HG02981 (cell line): Measurements from ENCODE around the gene KIF26B.
"Not testable (repeated sequence)": the region's sequence is repeated elsewhere in the genome, so short reads cannot be mapped to it uniquely, and the experiment has no call there.

Experiments used
- ATAC-seq: cut with Tn5 transposase; IDR thresholded peaks from one replicate; pipeline ENCODE4 v1.9.1; 2021; ENCODE audit warnings: mild to moderate bottlenecking, moderate library complexity; ENCODE audit not compliant: unreplicated experiment

The KIF26B gene

DNA sequence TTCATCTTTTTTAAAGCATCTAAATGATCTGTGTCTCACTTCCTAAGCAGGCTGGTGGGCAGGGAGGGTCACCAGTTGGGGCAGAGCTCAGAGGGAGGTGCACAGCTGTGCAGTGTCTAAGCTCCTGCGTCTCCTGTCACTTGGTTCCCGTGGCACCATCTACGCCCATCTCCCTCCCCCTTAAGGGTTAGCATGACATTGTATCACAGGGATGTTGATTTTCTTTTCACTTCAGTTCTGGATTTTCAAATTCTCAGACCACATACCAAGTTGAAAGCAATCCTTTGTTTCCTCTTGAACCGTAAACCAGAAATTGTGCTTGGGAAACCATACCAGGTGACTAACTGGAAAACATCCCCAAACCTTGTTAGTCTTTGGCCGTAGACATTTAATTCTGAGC is 187.0 kb downstream of the KIF26B start:
- ATAC-seq = no peak

DNA sequence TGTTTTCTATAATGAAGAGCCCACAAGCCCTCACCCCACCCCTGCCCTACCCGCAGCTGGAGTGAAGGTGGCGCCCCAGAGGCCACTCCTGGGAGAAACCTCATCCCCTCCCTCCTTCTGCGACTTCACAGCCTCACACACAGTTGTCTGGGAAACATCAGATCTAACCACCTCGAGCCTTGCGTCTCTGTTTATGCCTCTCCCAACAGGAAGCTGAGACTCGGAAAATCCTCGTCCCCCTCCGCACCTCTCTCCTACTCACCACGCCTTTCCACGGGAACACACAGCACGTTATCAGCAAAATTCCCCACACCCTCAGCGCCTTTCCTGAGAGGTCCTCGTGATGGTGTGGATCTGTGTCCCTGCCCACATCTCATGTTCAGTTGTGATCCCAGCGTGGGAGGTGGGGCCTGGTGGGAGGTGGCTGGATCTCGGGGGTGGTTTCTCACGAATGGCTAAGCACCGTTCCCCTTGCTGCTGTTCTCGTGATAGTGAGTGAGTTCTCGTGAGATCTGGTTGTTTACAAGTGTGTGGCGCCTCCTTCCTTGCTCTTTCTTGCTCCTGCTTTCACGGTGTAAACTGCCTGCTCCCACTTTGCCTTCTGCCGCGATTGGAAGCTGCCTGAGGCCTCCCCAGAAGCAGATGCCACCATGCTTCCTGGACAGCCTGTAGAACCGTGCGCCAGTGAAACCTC is 190.6 kb downstream of the KIF26B start:
- ATAC-seq = no peak

DNA sequence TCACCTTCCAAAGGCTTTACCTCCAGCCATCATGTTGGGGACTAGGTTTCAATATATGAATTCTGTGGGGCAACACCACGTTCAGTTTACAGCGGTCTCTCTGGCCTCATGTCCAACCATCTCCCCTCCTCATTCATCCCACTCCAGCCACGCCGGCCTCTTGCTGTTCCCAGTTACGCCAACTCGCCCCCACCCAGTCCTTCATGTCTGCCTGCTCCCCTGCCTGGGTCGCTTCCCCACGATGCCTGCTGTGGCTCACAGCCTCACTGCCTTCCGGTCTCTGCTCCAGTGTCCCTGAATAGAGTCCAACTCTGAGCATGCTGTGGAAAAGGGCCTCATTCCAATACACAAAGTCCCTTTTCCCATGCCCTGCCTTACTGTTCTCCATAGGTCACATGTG is 193.8 kb downstream of the KIF26B start:
- no peak for ATAC-seq

DNA sequence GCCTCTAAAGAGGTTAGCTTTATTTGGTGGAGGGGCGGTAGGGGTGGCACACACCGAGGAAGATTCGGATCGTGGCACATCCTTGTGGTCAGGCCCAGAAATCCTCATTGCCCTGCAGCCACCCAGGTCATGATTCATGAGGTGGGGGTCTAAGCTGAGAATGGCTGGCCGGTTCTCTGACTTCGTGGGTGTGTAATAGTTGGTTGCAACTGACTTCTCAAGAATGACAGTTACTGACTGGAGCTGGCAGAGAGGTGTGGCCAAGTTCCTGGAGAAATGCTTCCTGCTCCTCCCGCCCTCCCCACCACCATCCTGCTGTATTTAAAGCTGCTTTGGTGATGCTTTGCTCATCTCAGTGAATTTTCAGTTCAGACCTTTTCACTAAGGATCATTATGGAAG is 198.6 kb downstream of the KIF26B start:
- no peak for ATAC-seq

DNA sequence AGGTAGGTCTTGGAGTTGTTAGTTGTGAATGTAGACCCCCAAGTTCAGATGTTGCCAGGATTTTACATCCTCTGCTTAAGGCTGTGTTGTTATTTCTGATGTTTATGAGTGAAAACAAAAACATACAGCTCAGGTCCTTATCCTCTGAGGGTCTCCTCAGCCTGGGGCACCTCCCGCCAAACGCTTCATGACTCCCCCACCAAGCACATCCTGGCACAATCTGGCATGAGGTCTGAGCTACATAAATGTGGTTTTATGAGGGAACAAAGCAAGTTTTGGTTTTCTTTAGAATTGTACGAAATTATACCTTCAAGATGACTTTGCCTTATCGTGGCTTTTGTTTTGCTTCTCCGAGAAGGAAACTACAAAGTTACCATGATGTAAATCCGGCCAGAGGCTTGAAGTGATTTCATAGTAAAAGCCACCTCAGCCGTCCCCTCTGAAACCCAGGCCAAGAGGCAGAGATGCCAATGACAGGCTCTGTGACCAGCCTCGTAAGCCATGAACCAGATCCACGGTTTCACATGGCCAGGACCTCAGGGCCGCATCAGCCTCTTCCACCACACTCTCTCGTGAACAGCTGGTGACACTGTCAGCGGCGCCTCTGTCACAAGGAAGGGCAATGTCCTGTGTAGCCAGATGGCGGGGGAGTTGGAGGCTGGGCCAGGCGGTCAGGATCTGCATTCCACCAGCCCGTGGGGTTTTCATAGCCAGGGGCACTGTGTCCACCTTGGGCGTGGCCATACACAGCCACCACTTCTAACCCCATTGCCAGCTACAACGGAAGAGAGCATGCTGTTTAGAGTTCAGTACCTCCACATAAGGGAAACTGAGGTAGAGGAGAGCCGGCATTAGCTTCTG is 199.4 kb downstream of the KIF26B start:
- no peak for ATAC-seq

DNA sequence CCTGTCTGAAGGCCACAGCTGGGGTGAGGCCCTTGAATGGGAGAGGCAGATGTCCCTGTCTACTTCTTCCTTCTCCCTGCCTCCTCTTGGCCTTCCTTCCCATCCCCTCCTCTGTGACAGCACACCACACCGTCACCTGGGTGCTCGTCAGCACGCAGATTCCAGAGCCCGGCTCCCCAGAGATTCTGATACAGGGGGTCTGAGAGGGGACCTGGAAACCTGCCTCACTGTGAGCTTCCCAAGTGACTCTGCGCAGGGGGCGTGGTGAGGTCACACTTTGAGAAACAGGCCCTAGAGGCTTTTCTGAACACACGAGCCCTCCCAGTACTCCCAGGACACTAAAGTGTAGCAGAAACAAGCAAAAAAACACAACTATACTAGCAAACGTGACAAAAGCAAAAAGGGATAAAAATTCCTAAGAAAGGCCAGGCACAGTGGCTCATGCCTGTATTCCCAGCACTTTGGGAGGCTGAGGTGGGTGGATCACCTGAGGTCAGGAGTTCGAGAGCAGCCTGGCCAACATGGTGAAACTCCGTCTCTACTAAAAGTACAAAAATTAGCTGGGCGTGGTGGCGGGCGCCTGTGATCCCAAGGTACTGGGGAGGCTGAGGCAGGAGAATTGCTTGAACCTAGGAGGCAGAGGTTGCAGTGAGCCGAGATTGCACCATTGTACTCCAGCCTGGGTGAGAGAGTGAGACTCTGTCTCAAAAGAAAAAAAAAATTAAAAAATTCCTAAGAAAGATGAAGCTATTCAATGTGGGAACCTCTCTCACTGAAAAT is 201.3 kb downstream of the KIF26B start:
- ATAC-seq = not testable (repeated sequence)

DNA sequence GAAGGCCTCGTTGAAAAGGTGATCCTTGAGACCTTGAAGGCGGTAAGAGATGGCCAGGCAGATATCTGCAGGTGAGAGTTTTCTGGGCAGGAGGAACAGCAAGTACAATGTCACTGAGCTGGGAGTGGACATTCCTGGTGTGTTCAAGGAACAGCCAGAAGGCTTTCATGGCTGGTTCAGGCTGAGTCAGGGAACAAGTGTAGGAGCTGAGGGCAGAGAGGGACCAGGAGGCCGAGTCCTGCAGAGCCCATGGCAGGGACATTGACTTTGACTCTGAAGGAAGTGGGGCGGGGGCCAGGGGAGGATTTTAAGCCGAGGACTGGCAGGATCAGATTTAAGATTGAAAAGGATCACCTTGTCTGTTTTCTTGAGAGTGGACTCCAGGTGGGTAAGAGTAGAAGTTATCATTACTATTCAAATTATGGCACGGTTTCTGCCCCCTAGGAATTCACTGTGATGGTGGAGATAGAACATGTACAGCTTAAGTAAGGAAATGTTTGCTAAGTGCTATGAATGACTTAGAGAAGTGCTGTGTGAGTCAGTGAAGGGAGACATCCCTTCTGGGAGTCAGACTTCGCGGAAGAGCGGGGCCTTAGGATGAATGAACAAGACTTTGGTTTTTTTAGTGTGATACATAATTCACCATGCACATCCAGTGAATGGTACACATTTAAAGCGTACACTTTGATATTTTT is 202.3 kb downstream of the KIF26B start:
- ATAC-seq = no peak

DNA sequence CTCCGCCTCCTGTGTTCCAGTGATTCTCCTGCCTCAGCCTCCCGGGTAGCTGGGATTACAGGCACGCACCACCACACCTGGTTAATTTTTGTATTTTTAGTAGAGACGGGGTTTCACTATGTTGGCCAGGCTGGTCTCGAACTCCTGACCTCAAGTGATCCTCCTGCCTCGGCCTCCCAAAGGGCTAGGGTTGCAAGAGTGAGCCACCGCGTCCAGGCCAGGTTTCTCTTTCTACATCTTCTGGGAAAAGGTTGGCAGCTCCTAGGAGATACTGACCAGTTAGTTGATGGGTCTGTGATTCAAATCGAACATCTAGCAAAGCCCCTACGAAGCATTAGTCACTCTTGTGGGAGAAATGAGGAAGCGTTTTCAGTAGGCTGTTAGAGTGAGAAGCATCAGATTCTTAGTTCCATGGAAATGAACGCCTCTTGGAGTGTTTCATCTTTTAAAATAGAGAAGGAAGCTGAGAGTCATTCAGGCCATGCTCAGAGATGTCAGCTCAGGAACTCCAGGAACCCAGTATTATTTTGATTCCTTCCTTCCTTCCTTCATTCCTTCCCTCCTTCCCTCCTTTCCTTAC is 204.4 kb downstream of the KIF26B start:
- not testable (repeated sequence) for ATAC-seq

DNA sequence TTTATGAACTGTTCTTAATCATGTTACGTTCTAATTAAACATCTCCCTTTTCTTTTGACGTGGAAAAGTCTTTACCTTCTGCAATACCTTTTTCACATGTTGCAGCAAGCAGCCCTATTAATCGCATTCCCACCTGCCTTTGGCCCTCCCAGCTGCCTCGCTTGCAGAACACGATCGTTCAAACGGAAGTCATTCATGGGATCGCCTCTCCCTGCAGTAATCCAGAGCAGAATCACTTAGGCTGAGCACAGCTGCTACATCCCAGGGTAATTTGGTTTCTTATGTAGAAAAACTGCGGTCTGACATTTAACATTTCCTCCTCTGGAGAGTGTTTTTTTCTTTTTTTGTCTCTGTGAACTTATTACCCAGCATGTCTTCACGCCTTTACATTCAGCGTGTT is 206.3 kb downstream of the KIF26B start:
- ATAC-seq = no peak

DNA sequence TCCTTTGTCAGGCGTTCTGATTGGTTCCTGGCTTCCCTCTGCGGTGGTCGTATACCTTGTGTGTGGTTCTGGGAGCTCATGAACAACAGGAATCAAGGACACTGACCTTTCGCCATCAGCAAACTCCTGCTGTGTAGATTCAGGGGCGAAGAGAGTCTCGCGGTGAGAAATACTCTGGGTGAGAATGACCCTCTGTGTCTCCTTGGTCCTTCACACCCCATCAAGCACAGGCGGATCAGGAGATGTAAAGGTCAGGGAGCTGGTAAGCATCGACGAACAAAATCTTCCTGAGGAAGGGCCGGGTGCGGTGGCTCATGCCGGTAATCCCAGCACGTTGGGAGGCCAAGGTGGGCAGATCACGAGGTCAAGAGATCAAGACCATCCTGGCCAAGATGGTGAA is 207.2 kb downstream of the KIF26B start:
- no peak for ATAC-seq

DNA sequence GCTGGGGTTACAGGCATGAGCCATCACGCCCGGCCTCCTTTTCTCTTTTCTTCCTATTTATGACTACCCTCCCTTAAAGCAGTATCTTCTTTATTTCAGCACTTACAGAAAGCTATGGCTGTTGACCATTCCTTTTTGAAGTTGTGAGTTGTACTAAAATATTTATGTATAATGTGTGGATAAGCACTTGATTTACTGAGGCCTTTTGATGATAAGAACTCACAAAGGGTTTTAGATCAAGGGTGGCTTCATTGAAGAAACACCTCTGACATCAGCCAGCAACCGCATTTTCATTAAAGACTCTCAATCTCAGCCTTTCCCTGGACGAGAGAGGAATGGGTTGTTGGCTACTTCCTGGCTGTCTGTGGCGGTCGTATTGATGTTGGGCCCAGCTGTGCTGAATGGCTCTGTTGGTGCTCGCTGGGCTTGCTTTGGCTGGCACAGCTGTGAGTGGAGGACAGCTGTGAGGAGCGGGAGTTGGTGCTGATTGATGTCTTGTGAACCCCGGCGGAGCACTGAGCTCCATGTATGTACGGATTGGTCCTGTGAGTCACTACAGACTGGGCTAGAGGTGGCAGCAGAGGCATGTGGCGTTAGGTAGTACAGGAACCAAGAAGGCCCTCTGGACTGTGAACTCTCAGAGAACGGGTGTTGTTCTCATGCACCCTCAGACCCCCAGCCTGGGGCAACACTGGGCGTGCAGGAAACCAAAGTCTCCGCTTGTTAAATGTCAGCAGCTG is 208.8 kb downstream of the KIF26B start:
- no peak for ATAC-seq

DNA sequence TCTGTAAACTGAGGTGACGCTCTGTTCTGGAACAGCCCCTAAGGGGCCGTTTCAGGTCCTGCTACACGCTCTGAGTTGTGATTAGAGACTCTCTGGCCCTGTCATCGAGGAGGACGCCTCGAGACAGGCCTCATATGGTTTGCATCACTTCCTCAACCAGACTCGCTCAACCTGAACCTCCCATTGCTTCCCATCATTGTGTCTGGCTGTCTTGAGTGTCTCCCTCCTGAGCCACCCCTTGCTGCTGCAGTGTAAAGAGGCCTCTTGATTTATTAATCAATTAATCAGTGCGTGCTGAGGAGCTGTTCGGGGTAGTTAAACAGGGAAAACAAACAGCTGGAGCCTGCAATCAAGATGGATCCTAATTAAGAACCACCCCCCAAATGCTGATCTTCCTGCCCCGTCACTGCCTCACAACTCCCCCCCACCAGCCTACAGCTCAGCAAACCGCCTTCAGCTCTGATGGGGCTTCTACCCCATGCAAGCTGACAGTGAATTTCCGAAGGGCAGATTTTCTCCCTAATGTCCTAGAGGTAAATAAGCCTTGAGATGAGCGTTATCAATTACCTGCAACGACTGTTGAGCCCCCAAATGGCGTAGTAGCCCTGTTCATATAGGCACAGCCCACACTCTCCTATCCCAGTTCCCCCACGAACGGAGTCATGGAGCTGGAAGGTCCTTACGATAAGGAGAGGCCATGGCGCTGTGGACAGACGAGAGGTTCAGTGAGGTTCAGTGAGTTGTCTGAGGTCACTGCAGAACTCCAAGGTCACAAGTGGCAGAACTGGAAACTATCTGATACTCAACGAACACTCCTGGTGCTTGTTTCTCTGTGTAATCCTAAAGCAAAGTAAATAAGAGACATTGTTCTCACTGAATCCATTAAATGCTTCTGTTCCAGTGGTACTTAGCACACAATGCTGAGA is 210.6 kb downstream of the KIF26B start:
- no peak for ATAC-seq

DNA sequence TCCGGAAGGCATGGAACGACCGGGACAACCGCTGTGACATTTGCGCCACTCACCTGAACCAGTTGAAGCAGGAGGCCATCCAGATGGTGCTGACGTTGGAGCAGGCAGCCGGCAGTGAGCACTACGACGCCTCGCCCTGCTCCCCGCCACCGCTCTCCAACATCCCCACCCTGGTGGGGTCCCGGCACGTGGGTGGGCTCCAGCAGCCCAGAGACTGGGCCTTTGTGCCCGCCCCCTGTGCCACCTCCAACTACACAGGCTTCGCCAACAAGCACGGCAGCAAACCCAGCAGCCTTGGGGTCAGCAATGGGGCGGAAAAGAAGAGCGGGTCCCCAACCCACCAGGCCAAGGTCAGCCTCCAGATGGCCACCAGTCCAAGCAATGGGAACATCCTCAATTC is 212.1 kb downstream of the KIF26B start:
- no peak for ATAC-seq

DNA sequence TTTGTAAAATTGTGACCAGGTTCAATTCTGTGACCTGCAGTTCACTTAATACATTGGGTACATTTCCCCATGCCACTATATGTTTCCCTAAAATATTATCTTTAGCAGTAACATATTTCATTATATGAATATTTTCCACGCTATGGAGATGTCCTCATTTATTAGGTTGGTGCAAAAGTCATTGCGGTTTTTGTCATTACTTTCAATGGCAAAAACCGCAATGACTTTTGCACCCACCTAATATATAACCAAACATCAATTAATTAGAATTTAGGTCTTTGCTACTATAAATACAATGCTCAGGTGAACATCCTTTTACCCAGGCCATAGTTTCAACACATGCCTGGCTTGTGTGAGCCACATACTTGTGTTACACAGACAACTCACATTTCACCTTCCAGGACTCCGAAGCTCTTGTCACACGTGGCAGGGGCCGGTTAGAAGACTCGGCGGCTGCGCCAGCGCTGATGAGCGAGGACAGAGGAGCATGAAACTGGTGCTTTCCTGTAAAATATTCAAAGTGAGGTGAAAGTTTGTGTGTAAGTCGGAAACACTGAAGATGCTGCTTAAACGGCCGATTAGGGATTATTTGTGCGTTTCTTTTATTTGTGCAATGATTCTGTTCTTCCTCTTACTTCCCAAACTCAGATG is 215.5 kb downstream of the KIF26B start:
- no peak for ATAC-seq

DNA sequence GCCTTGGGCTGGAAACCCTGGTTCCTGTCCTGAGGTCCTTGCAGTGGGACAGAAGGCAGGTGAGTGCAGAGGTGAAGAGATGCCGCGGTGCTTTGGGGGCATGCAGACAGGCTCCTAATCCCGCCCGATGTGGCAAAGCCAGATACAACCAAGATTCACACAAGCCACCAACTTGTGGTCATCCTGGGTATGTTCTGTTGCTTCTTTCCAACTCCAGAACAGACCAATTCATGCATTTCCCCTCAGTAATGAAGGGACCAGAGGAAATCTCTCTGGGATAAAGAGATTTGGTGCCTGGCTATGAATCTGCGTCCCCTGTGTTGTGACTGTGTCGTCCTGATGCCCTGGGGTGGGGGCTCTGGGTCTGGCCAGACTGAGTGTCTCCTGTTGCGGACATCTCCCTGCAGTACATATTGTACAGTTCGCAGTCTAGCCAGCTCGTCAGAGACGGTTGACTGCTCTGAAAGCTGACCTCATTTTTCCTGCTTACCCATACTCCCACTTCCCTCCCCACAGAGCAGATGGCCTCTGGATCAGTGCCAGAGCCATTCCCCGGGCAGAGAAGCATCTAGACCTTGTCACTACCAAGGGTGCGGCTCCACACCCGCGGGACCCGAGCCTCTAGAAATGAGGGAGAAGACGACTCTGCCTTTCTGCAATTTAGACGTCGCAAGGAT is 216.3 kb downstream of the KIF26B start:
- ATAC-seq = no peak

DNA sequence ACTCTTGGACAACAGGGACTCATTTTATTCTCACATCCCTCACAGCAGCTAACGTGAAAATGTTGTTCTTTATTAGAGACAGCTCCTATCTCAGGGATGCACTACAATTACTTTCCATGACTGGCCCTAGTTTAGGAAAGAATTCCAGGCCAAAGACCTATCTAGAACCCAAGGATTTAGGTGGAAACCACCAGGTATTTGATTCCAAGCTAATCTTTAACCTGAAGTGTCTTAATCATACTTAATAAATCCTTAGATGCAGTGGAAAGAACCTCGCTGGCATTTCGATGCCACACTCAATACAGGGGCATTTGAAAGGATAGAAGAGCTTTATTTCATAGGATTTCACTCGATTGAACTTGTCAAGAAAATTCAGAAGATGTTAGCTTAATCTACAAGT is 218.3 kb downstream of the KIF26B start:
- no peak for ATAC-seq

DNA sequence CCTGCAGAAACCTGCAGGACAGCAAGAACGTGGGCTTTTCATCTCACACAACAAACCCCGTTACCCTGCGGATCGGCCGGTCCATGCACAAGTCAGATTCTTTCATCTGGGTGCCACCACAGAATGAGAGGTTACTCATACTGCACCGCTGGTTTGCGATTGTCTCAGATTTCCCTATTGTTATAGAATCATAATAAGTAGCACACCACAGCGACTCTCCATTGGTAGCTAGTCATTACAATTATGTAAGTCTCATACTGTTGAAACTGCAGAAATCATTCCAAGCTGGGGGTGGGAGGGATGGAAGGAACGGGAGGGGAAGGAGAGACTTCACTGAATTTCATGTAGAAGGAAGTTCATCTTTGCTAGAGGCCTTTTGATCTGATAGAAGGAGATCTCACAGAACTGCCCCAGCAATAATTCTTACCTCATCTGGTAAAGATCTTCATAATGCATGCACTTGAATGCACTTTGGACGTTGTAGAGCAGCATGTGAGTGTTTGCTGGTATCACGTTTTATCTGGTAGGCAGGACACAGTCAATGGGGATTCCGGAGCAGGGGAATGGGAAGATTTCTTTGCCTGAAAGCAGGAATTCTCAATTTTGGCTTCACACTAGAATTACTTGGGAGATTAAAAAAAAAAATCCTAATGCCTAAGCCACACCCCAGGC is 221.1 kb downstream of the KIF26B start:
- ATAC-seq = no peak
